Tibial nerve (tissue), 4 donors: ENCODE measurements around the gene HMGA1. TPM values are rescaled to one million over a fixed set of nuclear protein-coding genes. Genes with fewer than 3 reads are reported as not detected.

Experiments
- DNase-seq, 2 donors: peaks; one replicate each; pipeline ENCODE4 v3.0.0-alpha.2; 2019; ENCODE audit warnings: low spot score in 2 of 2
- H3K27ac ChIP-seq, 4 donors: fragments of 200-600 bp; sonication (generic) in 3 of 4; one replicate each; pipeline ENCODE4 v1.5.1; 2017 to 2019; ENCODE audit warnings: mild to moderate bottlenecking in 1 of 4
- H3K27me3 ChIP-seq, 2 donors: fragments of 200-600 bp; sonication (generic) in 1 of 2; one replicate each; pipeline versions ENCODE4 v1.5.1 to v1.6.0; 2017 to 2019
- H3K36me3 ChIP-seq, 3 donors: fragments of 200-600 bp; sonication (generic); one replicate each; pipeline ENCODE4 v1.5.1; 2018 to 2019
- H3K4me1 ChIP-seq, 4 donors: fragments of 200-600 bp; sonication (generic) in 3 of 4; one replicate each; pipeline ENCODE4 v1.5.1; 2017 to 2019
- H3K4me3 ChIP-seq, 4 donors: fragments of 200-600 bp; sonication (generic) in 3 of 4; one replicate each; pipeline ENCODE4 v1.5.1; 2017 to 2019; ENCODE audit warnings: mild to moderate bottlenecking in 1 of 4, moderate library complexity in 1 of 4
- H3K9me3 ChIP-seq, 4 donors: fragments of 200-600 bp; sonication (generic) in 3 of 4; one replicate each; pipeline ENCODE4 v1.5.1; 2017 to 2019
- EP300 ChIP-seq, 2 donors: sonication (generic); formaldehyde crosslinking; IDR thresholded peaks; one replicate each; pipeline ENCODE4 v1.6.1; 2017; ENCODE audit warnings: antibody characterized with exemption in 2 of 2, mild to moderate bottlenecking in 1 of 2
- POLR2A ChIP-seq, 2 donors: fragments of 450-650 bp; IDR thresholded peaks; one replicate each; pipeline ENCODE4 v1.6.1; 2017; ENCODE audit warnings: antibody characterized with exemption in 2 of 2, mild to moderate bottlenecking in 2 of 2, moderate library complexity in 2 of 2
- WGBS, 2 donors: methylation state at CpG; one replicate each; pipeline ENCODE4 v1.1.5; 2018; 5-methylcytosine and 5-hydroxymethylcytosine counted together
- total RNA-seq, 4 donors: library from RNA; depleted of rRNA; stranded (reverse); fragments of >200 nt; gene quantifications; one replicate each; pipeline ENCODE4 v1.1.0, GENCODE V29; 2016
- TF ChIP-seq, protein P1 (sequence below), 5 experiments: fragments of 200-600 bp in 3 of 5; fragments of 450-650 bp in 2 of 5; sonication (generic) in 3 of 5; IDR thresholded peaks; one replicate each; pipeline ENCODE4 v1.5.1; 2016 to 2019; ENCODE audit warnings: antibody characterized with exemption in 5 of 5, mild to moderate bottlenecking in 3 of 5, moderate library complexity in 2 of 5

The HMGA1 gene
- 10 to 100 TPM in 1 of 4 donors, 1 to 10 TPM in 3; 6.5 to 32.7 (median 7.8) TPM for total RNA-seq

- peak; percentile 70 to 72 for DNase-seq
- Histone ChIP-seq H3K4me3 (peak within 1 kb of the TSS; percentile 55 to 78 (median 66)), H3K9me3 (no peaks in the 10 kb centered on the region), H3K4me1 (peaks cover 0 to 44% (median 13%) of the 10 kb centered on the region in 4 donors), H3K27me3 (no peaks in the 10 kb centered on the region), H3K36me3 (peaks cover 0 to 12% (median 0%) of the 10 kb centered on the region in 3 donors), H3K27ac (peak within 1 kb of the TSS; percentile 80 to 93 (median 86))
- 1 to 2% methylated on average over 59 to 74 of the region's 91 CpGs for WGBS, 2 donors
- peak; percentile 85 to 89 for TF ChIP-seq POLR2A (IDR thresholded peaks at IDR 0.05)
- TF ChIP-seq, protein P1, sequence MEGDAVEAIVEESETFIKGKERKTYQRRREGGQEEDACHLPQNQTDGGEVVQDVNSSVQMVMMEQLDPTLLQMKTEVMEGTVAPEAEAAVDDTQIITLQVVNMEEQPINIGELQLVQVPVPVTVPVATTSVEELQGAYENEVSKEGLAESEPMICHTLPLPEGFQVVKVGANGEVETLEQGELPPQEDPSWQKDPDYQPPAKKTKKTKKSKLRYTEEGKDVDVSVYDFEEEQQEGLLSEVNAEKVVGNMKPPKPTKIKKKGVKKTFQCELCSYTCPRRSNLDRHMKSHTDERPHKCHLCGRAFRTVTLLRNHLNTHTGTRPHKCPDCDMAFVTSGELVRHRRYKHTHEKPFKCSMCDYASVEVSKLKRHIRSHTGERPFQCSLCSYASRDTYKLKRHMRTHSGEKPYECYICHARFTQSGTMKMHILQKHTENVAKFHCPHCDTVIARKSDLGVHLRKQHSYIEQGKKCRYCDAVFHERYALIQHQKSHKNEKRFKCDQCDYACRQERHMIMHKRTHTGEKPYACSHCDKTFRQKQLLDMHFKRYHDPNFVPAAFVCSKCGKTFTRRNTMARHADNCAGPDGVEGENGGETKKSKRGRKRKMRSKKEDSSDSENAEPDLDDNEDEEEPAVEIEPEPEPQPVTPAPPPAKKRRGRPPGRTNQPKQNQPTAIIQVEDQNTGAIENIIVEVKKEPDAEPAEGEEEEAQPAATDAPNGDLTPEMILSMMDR (IDR thresholded peaks at IDR 0.05): peak in 1 of 5 experiments; percentile 15
- TF ChIP-seq EP300 (IDR thresholded peaks at IDR 0.05): peak; percentile 17 to 83
Measured at GRCh38 chr6:34236443-34237315, at the start of gene HMGA1. Gene HMGA1 (plus strand): TSS chr6:34236873. CDS start chr6:34240781, 3,908 bp downstream.

DNA sequence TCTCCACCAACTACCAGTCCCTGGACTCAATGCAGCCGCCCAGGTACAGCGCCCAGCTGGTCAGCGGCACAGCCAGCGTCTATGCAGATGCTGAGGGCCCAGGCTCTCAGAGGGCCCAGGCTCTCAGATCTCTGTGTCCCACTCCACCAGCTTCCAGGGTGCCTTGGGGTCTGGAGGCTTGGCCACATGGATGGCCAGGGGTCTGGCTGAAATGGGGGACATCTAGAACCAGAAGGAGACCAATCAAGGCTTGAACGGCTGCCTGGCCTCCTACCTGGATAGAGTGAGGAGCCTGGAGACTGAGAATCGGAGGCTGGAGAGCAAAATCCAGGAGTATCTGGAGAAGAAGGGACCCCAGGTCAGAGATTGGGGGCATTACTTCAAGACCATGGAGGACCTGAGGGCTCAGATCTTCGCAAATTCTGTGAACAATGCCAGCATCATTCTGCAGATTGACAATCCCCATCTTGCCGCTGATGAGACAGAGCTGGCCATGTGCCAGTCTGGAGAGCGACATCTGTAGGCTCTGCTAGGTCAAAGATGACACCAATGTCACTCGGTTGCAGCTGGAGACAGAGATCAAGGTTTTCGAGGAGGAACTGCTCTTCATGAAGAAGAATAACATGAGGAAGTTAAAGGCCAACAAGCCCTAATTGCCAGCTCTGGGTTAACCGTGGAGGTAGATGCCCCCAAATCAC lies 46.7 kb upstream of the HMGA1 start:
- 82 to 84% methylated on average over 12 of the region's 12 CpGs for WGBS, 2 donors
- H3K27ac ChIP-seq: no peak overlapping the region
- H3K36me3 ChIP-seq: no peaks in the 10 kb centered on the region
- DNase-seq: no peak
- no peaks in the 10 kb centered on the region for H3K27me3 ChIP-seq
- TF ChIP-seq EP300 (IDR thresholded peaks at IDR 0.05) (no peak), POLR2A (IDR thresholded peaks at IDR 0.05) (no peak)
- TF ChIP-seq, protein P1 (IDR thresholded peaks at IDR 0.05): no peak
- no peaks in the 10 kb centered on the region for H3K9me3 ChIP-seq
- H3K4me1 ChIP-seq: no peaks in the 10 kb centered on the region
- H3K4me3 ChIP-seq: no peak overlapping the region

DNA sequence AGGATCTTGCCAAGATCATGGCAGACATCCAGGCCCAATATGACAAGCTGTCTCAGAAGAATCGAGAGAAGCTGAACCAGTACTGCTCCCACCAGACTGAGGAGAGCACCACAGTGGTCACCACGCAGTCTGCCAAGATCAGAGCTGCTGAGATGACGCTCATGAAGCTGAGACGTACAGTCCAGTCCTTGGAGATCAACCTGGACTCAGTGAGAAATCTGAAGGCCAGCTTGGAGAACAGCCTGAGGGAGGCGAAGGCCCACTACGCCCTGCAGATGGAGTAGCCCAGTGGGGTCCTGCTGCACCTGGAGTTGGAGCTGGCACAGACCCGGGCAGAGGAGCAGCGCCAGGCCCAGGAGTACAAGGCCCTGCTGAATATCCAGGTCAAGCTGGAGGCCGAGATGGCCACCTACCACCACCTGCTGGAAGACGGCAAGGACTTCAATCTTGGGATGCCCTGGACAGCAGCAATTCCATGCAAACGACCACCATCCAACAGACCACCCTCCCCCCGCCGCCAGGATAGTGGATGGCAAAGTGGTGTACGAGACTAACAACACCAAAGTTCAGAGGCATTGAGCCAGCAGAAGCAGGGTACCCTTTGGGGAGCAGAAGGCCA lies 46.1 kb upstream of the HMGA1 start:
- Histone ChIP-seq H3K27me3 (no peaks in the 10 kb centered on the region), H3K4me3 (no peak overlapping the region), H3K36me3 (no peaks in the 10 kb centered on the region), H3K9me3 (no peaks in the 10 kb centered on the region), H3K27ac (no peak overlapping the region), H3K4me1 (no peaks in the 10 kb centered on the region)
- no peak for DNase-seq
- 79 to 83% methylated on average over 11 to 14 of the region's 14 CpGs for WGBS, 2 donors
- TF ChIP-seq EP300 (IDR thresholded peaks at IDR 0.05): no peak
- TF ChIP-seq, protein P1 (IDR thresholded peaks at IDR 0.05): no peak
- TF ChIP-seq POLR2A (IDR thresholded peaks at IDR 0.05): no peak

- Histone ChIP-seq H3K27me3 (no peaks in the 10 kb centered on the region), H3K4me1 (peaks cover 0 to 13% (median 2%) of the 10 kb centered on the region in 4 donors), H3K27ac (no peak overlapping the region), H3K36me3 (no peaks in the 10 kb centered on the region), H3K9me3 (no peaks in the 10 kb centered on the region), H3K4me3 (no peak overlapping the region)
- 73 to 85% methylated on average over 3 of the region's 3 CpGs for WGBS, 2 donors
- DNase-seq: no peak
- TF ChIP-seq, protein P1 (IDR thresholded peaks at IDR 0.05): no peak
- TF ChIP-seq EP300 (IDR thresholded peaks at IDR 0.05): no peak
- TF ChIP-seq POLR2A (IDR thresholded peaks at IDR 0.05): no peak
Measured at GRCh38 chr6:34194772-34195171, 41.9 kb upstream of the HMGA1 start.
